ENCODE measurements around the gene TTPAL.

GRCh38 chr20:44448753-44449546 is 26.7 kb upstream of the TTPAL start:
- TF ChIP-seq CTCF (IDR thresholded peaks at IDR 0.05) = peak; percentile 73
- TF ChIP-seq FOXJ3 (CRISPR knock-in tag; IDR thresholded peaks at IDR 0.05; ENCODE audit: borderline replicate concordance) = no peak
- TF ChIP-seq USF1 (CRISPR knock-in tag; IDR thresholded peaks at IDR 0.05) = no peak
- no peak for TF ChIP-seq ZNF138 (CRISPR knock-in tag; conservative IDR thresholded peaks at IDR 0.05)
- TF ChIP-seq STAT6 (CRISPR knock-in tag; conservative IDR thresholded peaks at IDR 0.05; ENCODE audit: low read depth) = no peak
- no peak for TF ChIP-seq IRF2 (CRISPR knock-in tag; IDR thresholded peaks at IDR 0.05; ENCODE audit: borderline replicate concordance, low read depth)
- no peak for TF ChIP-seq HMGA2 (CRISPR knock-in tag; IDR thresholded peaks at IDR 0.05)
- no peak for TF ChIP-seq AFF4 (CRISPR knock-in tag; IDR thresholded peaks at IDR 0.05; ENCODE audit: borderline replicate concordance)
